Measurements from ENCODE around the gene CFAP97D2.

Gene CFAP97D2

GRCh38 chr13:114264886-114265611 lies 86.0 kb downstream of the CFAP97D2 start:
- in situ Hi-C loops (cut with HindIII; ENCODE audit: low pct_unique_long_range_greater_than_20kb, low sequenced_read_pairs): no loop called here
- TF ChIP-seq JUND (IDR thresholded peaks at IDR 0.05; ENCODE audit: low read depth): no peak
- no peak for DNase-seq (ENCODE audit: low read depth in 1 of 2, low spot score in 1 of 2)

DNA sequence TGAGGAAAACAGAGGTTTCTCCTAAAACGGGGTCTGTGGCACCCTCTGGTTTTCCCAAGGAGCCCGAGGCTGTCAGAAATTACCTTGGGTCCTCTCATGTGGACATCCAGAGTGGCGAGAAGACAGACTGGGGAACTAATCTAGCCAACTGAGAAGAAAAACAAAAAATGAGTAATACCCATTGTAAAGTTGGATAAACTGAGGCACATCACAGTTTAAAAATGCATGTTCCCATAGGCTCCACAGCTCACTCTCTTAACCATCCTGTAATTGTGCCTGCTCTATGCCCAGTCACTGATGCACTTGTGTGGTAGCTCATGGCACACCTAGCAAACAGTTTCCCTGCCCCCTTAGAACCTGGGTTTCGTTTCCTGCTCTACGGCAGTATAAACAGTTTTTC lies 87.2 kb downstream of the CFAP97D2 start:
- in situ Hi-C loops (cut with HindIII; ENCODE audit: low pct_unique_long_range_greater_than_20kb, low sequenced_read_pairs): no loop called here
- DNase-seq (ENCODE audit: low read depth in 1 of 2, low spot score in 1 of 2): no peak
- TF ChIP-seq JUND (IDR thresholded peaks at IDR 0.05; ENCODE audit: low read depth): no peak

DNA sequence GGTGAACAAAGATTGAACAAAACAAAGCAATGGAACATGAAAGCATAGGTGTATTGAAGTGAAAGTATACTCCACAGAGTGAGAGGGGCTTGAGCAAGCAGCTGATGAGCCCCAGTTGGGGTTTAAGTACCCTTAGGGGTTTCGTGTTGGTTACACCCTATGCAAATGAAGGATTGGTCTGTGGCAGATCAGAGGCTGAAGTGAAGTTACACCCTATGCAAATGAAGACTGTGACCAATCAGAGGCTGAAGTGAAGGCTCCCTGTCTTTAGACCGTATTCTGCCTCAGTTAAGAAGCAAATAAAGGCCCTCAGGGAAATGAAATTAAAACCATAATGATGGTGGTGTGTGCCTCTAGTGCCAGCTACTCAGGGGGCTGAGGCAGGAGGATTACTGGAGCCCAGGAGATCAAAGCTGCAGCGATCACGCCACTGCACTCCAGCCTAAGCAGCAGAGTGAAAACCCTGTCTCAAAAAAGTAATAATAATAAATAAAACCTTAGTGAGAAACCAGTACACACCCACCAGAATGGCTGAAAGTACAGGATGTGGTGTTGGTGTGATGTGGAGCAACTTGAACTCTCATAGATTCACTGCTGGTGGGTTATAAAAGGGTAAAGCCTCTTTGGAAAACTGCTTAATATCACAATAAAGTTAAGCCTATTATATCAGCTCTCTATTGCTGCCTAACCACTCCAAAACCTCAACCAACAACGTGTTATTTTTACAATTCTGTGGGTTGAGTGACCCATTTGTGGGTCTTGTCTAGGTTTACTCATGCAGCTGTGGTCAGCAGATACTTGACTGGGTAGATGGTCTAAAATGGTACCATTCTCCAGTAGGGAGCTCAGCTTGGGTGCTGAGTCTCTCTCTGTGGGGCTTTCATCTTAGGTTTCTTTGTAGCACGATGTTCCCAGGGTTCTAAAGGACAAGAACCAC lies 89.6 kb downstream of the CFAP97D2 start:
- TF ChIP-seq JUND (IDR thresholded peaks at IDR 0.05; ENCODE audit: low read depth): no peak
- no peak for DNase-seq (ENCODE audit: low read depth in 1 of 2, low spot score in 1 of 2)
- in situ Hi-C loops (cut with HindIII; ENCODE audit: low pct_unique_long_range_greater_than_20kb, low sequenced_read_pairs): no loop called here

- in situ Hi-C loops (cut with HindIII; ENCODE audit: low pct_unique_long_range_greater_than_20kb, low sequenced_read_pairs): no loop called here
- no peak for TF ChIP-seq JUND (IDR thresholded peaks at IDR 0.05; ENCODE audit: low read depth)
These were observed 90.3 kb downstream of the CFAP97D2 start for GRCh38 chr13:114269281-114269770.

More at GRCh38 chr13:114269281-114269770, 90.3 kb downstream of the CFAP97D2 start:
- DNase-seq (ENCODE audit: low read depth in 1 of 2, low spot score in 1 of 2): no peak
